HL-60 (cell line): Measurements from ENCODE around the gene SLCO4A1.

ENCODE experiments used
- DNase-seq, 2 experiments: peaks; one replicate each; pipeline ENCODE4 v3.0.0-alpha.2; 2010 to 2020; ENCODE audit warnings: low read depth in 1 of 2, low spot score in 1 of 2
- H3K27ac ChIP-seq: fragments of 250-450 bp; sonication (Bioruptor Pico); replicated peaks from 2 replicates; pipeline ENCODE4 v1.5.1; 2020; ENCODE audit warnings: mild to moderate bottlenecking, moderate library complexity
- H3K27me3 ChIP-seq: fragments of 250-450 bp; sonication (Bioruptor Pico); 2 replicates; pipeline ENCODE4 v1.5.1; 2021; ENCODE audit warnings: mild to moderate bottlenecking, moderate library complexity; ENCODE audit not compliant: insufficient read depth, poor library complexity, severe bottlenecking
- H3K4me3 ChIP-seq: replicated peaks from 2 replicates; pipeline ENCODE4 v1.5.1; 2011; ENCODE audit warnings: mild to moderate bottlenecking, control low read depth, low read length; ENCODE audit not compliant: insufficient read depth
- GABPA ChIP-seq: IDR thresholded peaks from 2 replicates; pipeline ENCODE4 v1.6.1; 2012; ENCODE audit warnings: low read depth
- POLR2AphosphoS5 ChIP-seq: IDR thresholded peaks from 2 replicates; pipeline ENCODE4 v1.6.1; 2012; ENCODE audit warnings: low read depth
- SPI1 ChIP-seq: IDR thresholded peaks from 2 replicates; pipeline ENCODE4 v1.6.1; 2012; ENCODE audit warnings: low read depth, mild to moderate bottlenecking, borderline replicate concordance
- TF ChIP-seq, protein P1 (sequence below): IDR thresholded peaks from one replicate; pipeline ENCODE4 v1.5.1; 2011; ENCODE audit warnings: low read length, control low read depth, inconsistent platforms; ENCODE audit not compliant: insufficient read depth
- TF ChIP-seq, protein P2 (sequence below): IDR thresholded peaks from 2 replicates; pipeline ENCODE4 v1.6.1; 2012; ENCODE audit warnings: low read depth; ENCODE audit not compliant: insufficient replicate concordance

The SLCO4A1 gene

DNA sequence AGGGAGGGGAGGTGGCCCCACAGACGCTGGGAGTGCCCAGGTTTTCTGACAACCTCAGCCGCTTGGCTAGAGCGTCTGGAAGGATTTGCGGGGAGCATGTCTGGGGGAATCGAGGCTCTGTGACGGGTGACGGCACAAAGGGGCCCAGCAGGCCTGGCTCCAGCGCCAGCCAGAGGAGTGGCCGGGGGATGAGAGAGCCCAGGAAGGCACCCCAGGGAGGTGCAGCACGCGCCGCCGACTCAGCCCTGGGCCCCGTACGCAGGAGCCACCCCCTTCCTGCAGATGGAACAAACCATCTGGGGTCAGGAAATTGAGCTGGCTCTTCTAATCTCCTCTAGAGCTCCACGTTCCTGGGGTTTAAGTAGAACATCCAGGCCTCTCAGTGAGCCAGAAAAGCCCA, 5.9 kb upstream of the SLCO4A1 start:
- no peaks in the 10 kb centered on the region for H3K27me3 ChIP-seq
- no peak overlapping the region for H3K4me3 ChIP-seq
- no peak for DNase-seq
- TF ChIP-seq, protein P1, sequence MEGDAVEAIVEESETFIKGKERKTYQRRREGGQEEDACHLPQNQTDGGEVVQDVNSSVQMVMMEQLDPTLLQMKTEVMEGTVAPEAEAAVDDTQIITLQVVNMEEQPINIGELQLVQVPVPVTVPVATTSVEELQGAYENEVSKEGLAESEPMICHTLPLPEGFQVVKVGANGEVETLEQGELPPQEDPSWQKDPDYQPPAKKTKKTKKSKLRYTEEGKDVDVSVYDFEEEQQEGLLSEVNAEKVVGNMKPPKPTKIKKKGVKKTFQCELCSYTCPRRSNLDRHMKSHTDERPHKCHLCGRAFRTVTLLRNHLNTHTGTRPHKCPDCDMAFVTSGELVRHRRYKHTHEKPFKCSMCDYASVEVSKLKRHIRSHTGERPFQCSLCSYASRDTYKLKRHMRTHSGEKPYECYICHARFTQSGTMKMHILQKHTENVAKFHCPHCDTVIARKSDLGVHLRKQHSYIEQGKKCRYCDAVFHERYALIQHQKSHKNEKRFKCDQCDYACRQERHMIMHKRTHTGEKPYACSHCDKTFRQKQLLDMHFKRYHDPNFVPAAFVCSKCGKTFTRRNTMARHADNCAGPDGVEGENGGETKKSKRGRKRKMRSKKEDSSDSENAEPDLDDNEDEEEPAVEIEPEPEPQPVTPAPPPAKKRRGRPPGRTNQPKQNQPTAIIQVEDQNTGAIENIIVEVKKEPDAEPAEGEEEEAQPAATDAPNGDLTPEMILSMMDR, result no peak
- TF ChIP-seq SPI1 (no peak), POLR2AphosphoS5 (no peak), GABPA (no peak)
- TF ChIP-seq, protein P2, sequence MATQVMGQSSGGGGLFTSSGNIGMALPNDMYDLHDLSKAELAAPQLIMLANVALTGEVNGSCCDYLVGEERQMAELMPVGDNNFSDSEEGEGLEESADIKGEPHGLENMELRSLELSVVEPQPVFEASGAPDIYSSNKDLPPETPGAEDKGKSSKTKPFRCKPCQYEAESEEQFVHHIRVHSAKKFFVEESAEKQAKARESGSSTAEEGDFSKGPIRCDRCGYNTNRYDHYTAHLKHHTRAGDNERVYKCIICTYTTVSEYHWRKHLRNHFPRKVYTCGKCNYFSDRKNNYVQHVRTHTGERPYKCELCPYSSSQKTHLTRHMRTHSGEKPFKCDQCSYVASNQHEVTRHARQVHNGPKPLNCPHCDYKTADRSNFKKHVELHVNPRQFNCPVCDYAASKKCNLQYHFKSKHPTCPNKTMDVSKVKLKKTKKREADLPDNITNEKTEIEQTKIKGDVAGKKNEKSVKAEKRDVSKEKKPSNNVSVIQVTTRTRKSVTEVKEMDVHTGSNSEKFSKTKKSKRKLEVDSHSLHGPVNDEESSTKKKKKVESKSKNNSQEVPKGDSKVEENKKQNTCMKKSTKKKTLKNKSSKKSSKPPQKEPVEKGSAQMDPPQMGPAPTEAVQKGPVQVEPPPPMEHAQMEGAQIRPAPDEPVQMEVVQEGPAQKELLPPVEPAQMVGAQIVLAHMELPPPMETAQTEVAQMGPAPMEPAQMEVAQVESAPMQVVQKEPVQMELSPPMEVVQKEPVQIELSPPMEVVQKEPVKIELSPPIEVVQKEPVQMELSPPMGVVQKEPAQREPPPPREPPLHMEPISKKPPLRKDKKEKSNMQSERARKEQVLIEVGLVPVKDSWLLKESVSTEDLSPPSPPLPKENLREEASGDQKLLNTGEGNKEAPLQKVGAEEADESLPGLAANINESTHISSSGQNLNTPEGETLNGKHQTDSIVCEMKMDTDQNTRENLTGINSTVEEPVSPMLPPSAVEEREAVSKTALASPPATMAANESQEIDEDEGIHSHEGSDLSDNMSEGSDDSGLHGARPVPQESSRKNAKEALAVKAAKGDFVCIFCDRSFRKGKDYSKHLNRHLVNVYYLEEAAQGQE, result no peak
- no peak overlapping the region for H3K27ac ChIP-seq

DNA sequence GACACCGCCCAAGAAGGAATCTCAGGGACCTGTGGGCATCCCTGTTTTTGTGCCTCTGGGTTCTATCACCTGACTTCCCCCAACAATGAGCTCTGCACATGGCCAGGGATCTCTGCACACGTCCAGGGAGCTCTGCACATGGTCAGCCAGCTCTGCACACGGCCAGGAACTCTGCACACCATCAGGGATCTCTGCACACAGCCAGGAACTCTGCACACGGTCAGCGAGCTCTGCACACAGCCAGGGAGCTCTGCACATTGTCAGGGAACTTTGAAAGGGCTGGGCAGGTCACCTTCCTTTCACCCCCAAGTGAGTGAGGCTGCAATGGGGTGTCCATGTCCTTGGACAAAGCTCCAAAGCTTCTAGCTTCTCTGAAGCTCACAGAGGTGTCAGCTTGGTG, 5.2 kb upstream of the SLCO4A1 start:
- H3K27me3 ChIP-seq, result no peaks in the 10 kb centered on the region
- no peak overlapping the region for H3K27ac ChIP-seq
- H3K4me3 ChIP-seq, result no peak overlapping the region
- DNase-seq, result no peak
- TF ChIP-seq SPI1 (no peak), POLR2AphosphoS5 (no peak), GABPA (no peak)
- TF ChIP-seq, protein P1, result no peak
- TF ChIP-seq, protein P2, result no peak

DNA sequence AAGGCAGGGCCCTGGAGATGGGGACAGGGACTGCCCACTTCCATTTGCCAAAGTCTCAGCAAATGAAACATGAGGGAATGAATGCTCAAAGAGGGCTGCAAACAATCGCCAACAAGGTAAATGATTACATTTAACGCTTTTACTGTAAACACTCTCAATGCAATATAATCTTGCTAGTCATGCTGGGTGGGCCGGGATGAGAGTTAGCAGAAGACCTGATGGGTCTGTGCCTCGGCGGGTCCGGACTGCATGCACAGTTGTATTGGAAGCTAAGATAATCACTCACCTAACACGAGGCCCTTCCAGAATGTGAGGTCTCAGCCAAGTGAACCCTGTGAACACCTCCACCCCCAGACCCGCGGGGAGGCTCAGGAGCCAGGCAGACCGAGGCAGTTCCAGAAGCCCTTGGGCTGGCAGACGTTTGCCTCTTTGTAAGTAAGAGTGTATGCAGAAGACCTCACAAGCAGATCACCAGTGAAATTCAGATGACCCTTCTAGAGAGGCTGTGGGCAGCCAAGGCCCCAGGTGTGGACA, 4.7 kb upstream of the SLCO4A1 start:
- no peak overlapping the region for H3K27ac ChIP-seq
- TF ChIP-seq POLR2AphosphoS5, result no peak
- TF ChIP-seq, protein P2, result no peak
- TF ChIP-seq SPI1, result no peak
- TF ChIP-seq GABPA, result no peak
- TF ChIP-seq, protein P1, result no peak
- H3K4me3 ChIP-seq, result no peak overlapping the region
- no peaks in the 10 kb centered on the region for H3K27me3 ChIP-seq
- no peak for DNase-seq
